SK-N-SH (cell line): Measurements from ENCODE around the gene UNC45A. TPM values are rescaled to one million over a fixed set of nuclear protein-coding genes. Genes with fewer than 3 reads are reported as not detected.

Source experiments
- CTCF ChIA-PET: fragments of 300-600, 350-600 bp; formaldehyde crosslinking; extraction: SDS; loops from one replicate; lab custom pipeline; 2021; lab: Yijun Ruan, JAX
- POLR2A ChIA-PET: fragments of 350-600 bp; sonication (Branson Sonifier 250); formaldehyde crosslinking; extraction: SDS; loops from one replicate; lab custom pipeline; 2020; ENCODE audit warnings: antibody characterized with exemption, inconsistent platforms; lab: Yijun Ruan, JAX
- DNase-seq: peaks from one replicate; pipeline ENCODE4 v3.0.0; 2012
- H2AFZ ChIP-seq: fragments of 200-600 bp; sonication (generic); 2 replicates; pipeline ENCODE4 v1.8.1; 2016; ENCODE audit warnings: antibody characterized with exemption, mild to moderate bottlenecking, low read depth
- H3F3A ChIP-seq: fragments of 200-600 bp; sonication (generic); replicated peaks from 2 replicates; pipeline ENCODE3; 2016; ENCODE audit warnings: antibody characterized with exemption, mild to moderate bottlenecking; ENCODE audit not compliant: insufficient read depth
- H3K27ac ChIP-seq, 2 experiments: fragments of 200-500 bp in 1 of 2; fragments of 200-600 bp in 1 of 2; sonication (Bioruptor generic) in 1 of 2; sonication (generic), shearing (Covaris generic) in 1 of 2; 2 replicates each; pipeline versions ENCODE4 v1.5.1 to v1.6.1; 2014 to 2016; ENCODE audit warnings: low read depth in 2 of 2, inconsistent platforms in 1 of 2, low read length in 1 of 2, mild to moderate bottlenecking in 1 of 2, mixed read lengths in 1 of 2
- H3K27me3 ChIP-seq: fragments of 200-600 bp; sonication (generic), shearing (Covaris generic); 2 replicates; pipeline ENCODE4 v1.6.1; 2016; ENCODE audit warnings: mixed run types; ENCODE audit not compliant: insufficient read depth
- H3K36me3 ChIP-seq, 2 experiments: fragments of 200-500 bp in 1 of 2; fragments of 200-600 bp in 1 of 2; sonication (Bioruptor generic) in 1 of 2; sonication (generic) in 1 of 2; replicated peaks in 1 of 2; 2 replicates each; pipeline versions ENCODE3 to v1.5.1; 2014 to 2016; ENCODE audit warnings: low read length in 1 of 2, mild to moderate bottlenecking in 1 of 2; ENCODE audit not compliant: insufficient read depth in 2 of 2, control insufficient read depth in 1 of 2
- H3K4me1 ChIP-seq, 2 experiments: fragments of 200-500 bp in 1 of 2; fragments of 200-600 bp in 1 of 2; sonication (Bioruptor generic) in 1 of 2; sonication (generic), shearing (Covaris generic) in 1 of 2; 2 replicates each; pipeline versions ENCODE4 v1.5.1 to v1.6.1; 2014 to 2016; ENCODE audit warnings: low read depth in 1 of 2, low read length in 1 of 2, mixed run types in 1 of 2; ENCODE audit not compliant: insufficient read depth in 2 of 2, control insufficient read depth in 1 of 2
- H3K4me2 ChIP-seq: fragments of 200-600 bp; sonication (generic), shearing (Covaris generic); 2 replicates; pipeline ENCODE4 v1.6.1; 2017; ENCODE audit warnings: mixed run types
- H3K4me3 ChIP-seq, 2 experiments: fragments of 200-500 bp in 1 of 2; fragments of 200-600 bp in 1 of 2; sonication (Bioruptor generic) in 1 of 2; sonication (generic), shearing (Covaris generic) in 1 of 2; 2 replicates each; pipeline versions ENCODE4 v1.5.1 to v1.8.1; 2014 to 2016; ENCODE audit warnings: low read depth in 2 of 2, inconsistent platforms in 1 of 2, low read length in 1 of 2, mild to moderate bottlenecking in 1 of 2, mixed read lengths in 1 of 2, moderate library complexity in 1 of 2
- H3K79me2 ChIP-seq: fragments of 200-600 bp; sonication (generic); 2 replicates; pipeline ENCODE4 v1.8.1; 2017; ENCODE audit warnings: mild to moderate bottlenecking; ENCODE audit not compliant: insufficient read depth
- H3K9ac ChIP-seq: fragments of 200-600 bp; sonication (generic); 2 replicates; pipeline ENCODE4 v1.6.1; 2017; ENCODE audit warnings: mixed run types
- H3K9me2 ChIP-seq: fragments of 200-600 bp; sonication (generic); 2 replicates; pipeline ENCODE4 v1.6.1; 2017; ENCODE audit warnings: mixed run types
- H3K9me3 ChIP-seq: fragments of 200-600 bp; sonication (generic); 2 replicates; pipeline ENCODE4 v1.6.1; 2017; ENCODE audit warnings: mixed run types, mild to moderate bottlenecking, moderate library complexity
- H4K20me1 ChIP-seq: fragments of 200-600 bp; sonication (generic); 2 replicates; pipeline ENCODE4 v1.6.1; 2017; ENCODE audit warnings: mild to moderate bottlenecking, mixed run types; ENCODE audit not compliant: insufficient read depth
- CHD2 ChIP-seq: fragments of 150-350 bp; IDR thresholded peaks from 2 replicates; pipeline ENCODE4 v1.6.1; 2018; ENCODE audit warnings: low read length; ENCODE audit not compliant: partially characterized antibody
- CTCF ChIP-seq: fragments of 200-600 bp; sonication (generic); IDR thresholded peaks from 2 replicates; pipeline ENCODE4 v1.6.1; 2017; ENCODE audit warnings: antibody characterized with exemption, mild to moderate bottlenecking, moderate library complexity
- EP300 ChIP-seq, 2 experiments: IDR thresholded peaks; 2 replicates each; pipeline versions ENCODE4 v1.4.0 to v1.6.1; 2012; ENCODE audit warnings: borderline replicate concordance in 1 of 2, low read depth in 1 of 2, low read length in 1 of 2
- FOXJ3 ChIP-seq: sonication (generic); formaldehyde crosslinking; IDR thresholded peaks from 2 replicates; pipeline ENCODE4 v1.5.1; 2020; ENCODE audit warnings: mild to moderate bottlenecking, missing genetic modification reagents
- GATA2 ChIP-seq: sonication (generic); formaldehyde crosslinking; IDR thresholded peaks from 2 replicates; pipeline ENCODE4 v1.5.0; 2020; ENCODE audit warnings: mild to moderate bottlenecking, missing genetic modification reagents
- JUND ChIP-seq: IDR thresholded peaks from 2 replicates; pipeline ENCODE4 v1.4.0; 2012
- MXI1 ChIP-seq: IDR thresholded peaks from 2 replicates; pipeline ENCODE4 v1.6.1; 2012; ENCODE audit warnings: mild to moderate bottlenecking, low read depth, low read length, improper control_type of control experiment
- NRF1 ChIP-seq: IDR thresholded peaks from 2 replicates; pipeline ENCODE4 v1.6.1; 2012; ENCODE audit warnings: low read depth, mild to moderate bottlenecking, low read length
- RAD21 ChIP-seq: IDR thresholded peaks from 2 replicates; pipeline ENCODE4 v1.6.1; 2012; ENCODE audit warnings: mild to moderate bottlenecking, low read length
- RCOR1 ChIP-seq: fragments of 150-350 bp; IDR thresholded peaks from 2 replicates; pipeline ENCODE4 v1.6.1; 2017; ENCODE audit warnings: antibody characterized with exemption, low read length
- REST ChIP-seq: IDR thresholded peaks from 2 replicates; pipeline ENCODE4 v1.6.1; 2012; ENCODE audit warnings: mild to moderate bottlenecking, low read depth, low read length, moderate library complexity
- RFX5 ChIP-seq: IDR thresholded peaks from 2 replicates; pipeline ENCODE4 v1.6.1; 2012; ENCODE audit warnings: mild to moderate bottlenecking, improper control_type of control experiment, low read length
- SMC3 ChIP-seq: IDR thresholded peaks from 2 replicates; pipeline ENCODE4 v1.6.1; 2012; ENCODE audit warnings: low read depth, low read length, improper control_type of control experiment
- USF2 ChIP-seq: fragments of 150-350 bp; IDR thresholded peaks from 2 replicates; pipeline ENCODE4 v1.6.1; 2017; ENCODE audit warnings: antibody characterized with exemption, low read length, low read depth, borderline replicate concordance
- YY1 ChIP-seq: IDR thresholded peaks from 2 replicates; pipeline ENCODE4 v1.4.0; 2012; ENCODE audit warnings: low read depth, mild to moderate bottlenecking
- WGBS: methylation state at CpG from one replicate; pipeline ENCODE4 v1.1.6; 2017; ENCODE audit warnings: low lambda C conversion rate; 5-methylcytosine and 5-hydroxymethylcytosine counted together
- polyA plus RNA-seq, 3 experiments: library from polyadenylated mRNA; depleted of rRNA; stranded (reverse); fragments of >200 nt; gene quantifications; 2 replicates each; pipeline ENCODE4 v1.2.3, GENCODE V29; 2012
- TF ChIP-seq, protein P1 (sequence below): IDR thresholded peaks from 2 replicates; pipeline ENCODE4; 2012
- TF ChIP-seq, protein P2 (sequence below): IDR thresholded peaks from 2 replicates; pipeline ENCODE4 v1.4.0; 2012; ENCODE audit warnings: low read depth

Gene UNC45A
- polyA plus RNA-seq, 1 of the 3 experiments (the other 2 are of a cell fraction): 85.1 TPM

- peak overlapping the region in 1 of 2 experiments; percentile 83; a peak in 2 of 4 replicates for H3K27ac ChIP-seq
- POLR2A ChIA-PET: interaction anchor here (0.6 to 1.6 kb wide), 6 partner anchors 34 to 1848 kb away, joined by 3 to 8 read pairs (median 5); partner anchors contain the start of genes HDDC3 and UNC45A
- 46% methylated on average over 9 of the region's 10 CpGs for WGBS
These were observed 39.4 kb upstream of the UNC45A start for GRCh38 chr15:90895571-90896117.

More at GRCh38 chr15:90895571-90896117, 39.4 kb upstream of the UNC45A start:
- CTCF ChIA-PET: interaction anchor here (0.7 to 6.4 kb wide), 7 partner anchors 9 to 646 kb away, joined by 3 to 93 read pairs (median 6); partner anchors contain the start of genes FES, HDDC3, TTLL13 and UNC45A
- Histone ChIP-seq H3K9me2 (no peaks in the 10 kb centered on the region), H3K9ac (no peak overlapping the region), H3K27me3 (no peaks in the 10 kb centered on the region), H2AFZ (no peak overlapping the region), H3K4me1 (peaks cover 0 to 8% of the 10 kb centered on the region in 2 experiments; a peak in 1 of 4 replicates), H3K4me2 (no peak overlapping the region), H4K20me1 (no peaks in the 10 kb centered on the region), H3K36me3 (no peaks in the 10 kb centered on the region), H3K4me3 (no peak overlapping the region; a peak in 1 of 4 replicates), H3F3A (peaks cover 2% of the 10 kb centered on the region), H3K9me3 (no peaks in the 10 kb centered on the region), H3K79me2 (no peaks in the 10 kb centered on the region)
- peak; percentile 86 for DNase-seq
- TF ChIP-seq SMC3: no peak; the same call in 1 of the 2 replicates
- TF ChIP-seq YY1: no peak
- peak; percentile 75 for TF ChIP-seq GATA2
- TF ChIP-seq USF2: no peak
- peak; percentile 46; the same call in 1 of the 2 replicates for TF ChIP-seq RCOR1
- no peak for TF ChIP-seq JUND
- peak; percentile 32 for TF ChIP-seq CTCF
- no peak for TF ChIP-seq NRF1
- TF ChIP-seq EP300 (IDR thresholded peaks at IDR 0.05; ENCODE audit: borderline replicate concordance in 1 of 2, low read depth in 1 of 2, low read length in 1 of 2): peak in 1 of 2 experiments; percentile 30; a peak in 1 of 4 replicates
- TF ChIP-seq, protein P1, sequence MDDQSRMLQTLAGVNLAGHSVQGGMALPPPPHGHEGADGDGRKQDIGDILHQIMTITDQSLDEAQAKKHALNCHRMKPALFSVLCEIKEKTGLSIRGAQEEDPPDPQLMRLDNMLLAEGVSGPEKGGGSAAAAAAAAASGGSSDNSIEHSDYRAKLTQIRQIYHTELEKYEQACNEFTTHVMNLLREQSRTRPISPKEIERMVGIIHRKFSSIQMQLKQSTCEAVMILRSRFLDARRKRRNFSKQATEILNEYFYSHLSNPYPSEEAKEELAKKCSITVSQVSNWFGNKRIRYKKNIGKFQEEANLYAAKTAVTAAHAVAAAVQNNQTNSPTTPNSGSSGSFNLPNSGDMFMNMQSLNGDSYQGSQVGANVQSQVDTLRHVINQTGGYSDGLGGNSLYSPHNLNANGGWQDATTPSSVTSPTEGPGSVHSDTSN: peak; percentile 37
- TF ChIP-seq MXI1: peak; percentile 69; the same call in 1 of the 2 replicates
- TF ChIP-seq, protein P2, sequence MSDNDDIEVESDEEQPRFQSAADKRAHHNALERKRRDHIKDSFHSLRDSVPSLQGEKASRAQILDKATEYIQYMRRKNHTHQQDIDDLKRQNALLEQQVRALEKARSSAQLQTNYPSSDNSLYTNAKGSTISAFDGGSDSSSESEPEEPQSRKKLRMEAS: 0 out of 2 replicates have a peak, but pooled peaks have one; percentile 14
- TF ChIP-seq CHD2: peak; percentile 15
- TF ChIP-seq RAD21: peak; percentile 36; the same call in 1 of the 2 replicates
- peak; percentile 17; the same call in 1 of the 2 replicates for TF ChIP-seq FOXJ3 (CRISPR knock-in tag)
- no peak for TF ChIP-seq REST
- no peak for TF ChIP-seq RFX5
